Measurements from ENCODE around the gene TIGD3.
A peak's percentile ranks its signal among the peaks of the same experiment; 100 is the strongest.

Gene TIGD3

DNA sequence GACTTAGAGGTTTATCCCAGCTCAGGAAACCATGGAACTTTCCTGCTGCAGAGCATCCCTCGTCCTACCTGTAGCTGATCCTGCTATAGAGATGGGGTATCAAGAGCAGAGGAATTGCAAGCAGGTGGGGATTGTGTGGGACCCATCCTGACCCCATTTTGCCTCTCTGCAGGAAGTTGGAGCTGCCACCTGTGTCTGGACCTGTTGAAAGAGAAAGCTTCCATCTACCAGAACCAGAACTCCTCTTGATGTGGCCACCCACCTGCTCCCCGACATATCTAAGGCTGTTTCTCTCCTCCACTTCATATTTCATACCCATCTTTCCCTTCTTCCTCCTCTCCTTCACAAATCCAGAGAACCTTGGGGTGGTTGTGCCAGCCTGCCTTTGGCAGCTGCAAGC is 3.0 kb upstream of the TIGD3 start:
- no peak for DNase-seq (ENCODE audit: low read depth, low spot score)
- TF ChIP-seq, protein P1, sequence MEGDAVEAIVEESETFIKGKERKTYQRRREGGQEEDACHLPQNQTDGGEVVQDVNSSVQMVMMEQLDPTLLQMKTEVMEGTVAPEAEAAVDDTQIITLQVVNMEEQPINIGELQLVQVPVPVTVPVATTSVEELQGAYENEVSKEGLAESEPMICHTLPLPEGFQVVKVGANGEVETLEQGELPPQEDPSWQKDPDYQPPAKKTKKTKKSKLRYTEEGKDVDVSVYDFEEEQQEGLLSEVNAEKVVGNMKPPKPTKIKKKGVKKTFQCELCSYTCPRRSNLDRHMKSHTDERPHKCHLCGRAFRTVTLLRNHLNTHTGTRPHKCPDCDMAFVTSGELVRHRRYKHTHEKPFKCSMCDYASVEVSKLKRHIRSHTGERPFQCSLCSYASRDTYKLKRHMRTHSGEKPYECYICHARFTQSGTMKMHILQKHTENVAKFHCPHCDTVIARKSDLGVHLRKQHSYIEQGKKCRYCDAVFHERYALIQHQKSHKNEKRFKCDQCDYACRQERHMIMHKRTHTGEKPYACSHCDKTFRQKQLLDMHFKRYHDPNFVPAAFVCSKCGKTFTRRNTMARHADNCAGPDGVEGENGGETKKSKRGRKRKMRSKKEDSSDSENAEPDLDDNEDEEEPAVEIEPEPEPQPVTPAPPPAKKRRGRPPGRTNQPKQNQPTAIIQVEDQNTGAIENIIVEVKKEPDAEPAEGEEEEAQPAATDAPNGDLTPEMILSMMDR (IDR thresholded peaks at IDR 0.05; ENCODE audit: insufficient read depth, low read length, missing control alignments): no peak
- ChIA-PET CTCF (interaction anchor here (1.0 to 6.5 kb wide), 10 partner anchors 8 to 127 kb away, joined by 4 to 63 read pairs (median 12); partner anchors contain the start of gene DPF2), POLR2A (interaction anchor here (0.7 kb wide), 2 partner anchors 18 to 35 kb away, joined by 3 read pairs; no protein-coding TSS in a partner anchor)
- H3K4me3 ChIP-seq (ENCODE audit: low read depth, low read length): no peak overlapping the region

DNA sequence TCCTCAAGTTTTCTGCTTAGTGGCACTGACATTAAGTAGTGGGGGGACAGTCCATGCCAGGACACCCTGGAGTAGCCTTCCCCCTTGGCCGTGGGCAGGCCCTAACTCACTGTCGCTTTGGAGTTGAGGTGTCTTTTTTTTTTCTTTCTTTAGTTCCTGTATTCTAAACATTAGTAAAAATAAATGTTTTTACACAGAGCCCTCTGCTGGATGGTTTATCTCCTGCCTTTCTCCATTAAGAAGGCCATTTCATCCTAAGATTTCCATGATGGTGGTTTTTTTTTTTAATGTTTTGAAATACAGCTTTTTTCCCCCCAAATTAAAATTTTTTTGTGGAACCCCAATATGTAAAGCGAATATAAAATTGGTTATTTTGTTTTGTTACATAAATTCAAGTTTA is 1.8 kb upstream of the TIGD3 start:
- TF ChIP-seq, protein P1 (IDR thresholded peaks at IDR 0.05; ENCODE audit: insufficient read depth, low read length, missing control alignments): no peak
- H3K4me3 ChIP-seq (ENCODE audit: low read depth, low read length): no peak overlapping the region
- POLR2A ChIA-PET: no interaction called here
- DNase-seq (ENCODE audit: low read depth, low spot score): no peak
- CTCF ChIA-PET: interaction anchor here (1.0 to 6.5 kb wide), 16 partner anchors 9 to 158 kb away, joined by 3 to 63 read pairs (median 6); partner anchors contain the start of genes CDC42EP2, DPF2 and POLA2

DNA sequence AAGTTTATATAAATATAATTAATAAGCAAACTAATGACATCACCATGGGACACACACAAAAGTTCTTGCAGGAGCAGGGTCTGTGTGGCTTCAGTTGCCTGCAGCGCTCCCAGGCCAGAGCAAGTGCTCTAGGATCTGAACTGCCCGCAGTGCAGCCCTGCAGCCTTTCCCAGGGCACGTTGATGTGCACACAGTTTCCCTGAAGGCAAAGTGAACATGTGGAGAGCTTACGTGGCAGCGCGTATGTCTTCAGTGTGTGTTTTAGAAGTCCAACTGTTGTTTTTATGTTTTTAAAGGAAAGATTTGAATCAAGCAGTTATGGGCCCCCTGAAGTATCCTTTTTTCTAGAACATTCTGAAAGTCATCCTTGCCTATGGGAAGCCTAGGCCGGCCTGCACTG is 1.2 kb upstream of the TIGD3 start:
- H3K4me3 ChIP-seq (ENCODE audit: low read depth, low read length): no peak overlapping the region
- DNase-seq (ENCODE audit: low read depth, low spot score): no peak
- CTCF ChIA-PET: interaction anchor here (0.8 to 6.5 kb wide), 15 partner anchors 10 to 158 kb away, joined by 3 to 63 read pairs (median 6); partner anchors contain the start of genes CDC42EP2, DPF2 and POLA2
- POLR2A ChIA-PET: interaction anchor here (1.2 kb wide), 1 partner anchor 20 kb away, joined by 7 read pairs; the partner anchor contains the start of gene DPF2
- TF ChIP-seq, protein P1 (IDR thresholded peaks at IDR 0.05; ENCODE audit: insufficient read depth, low read length, missing control alignments): no peak

DNA sequence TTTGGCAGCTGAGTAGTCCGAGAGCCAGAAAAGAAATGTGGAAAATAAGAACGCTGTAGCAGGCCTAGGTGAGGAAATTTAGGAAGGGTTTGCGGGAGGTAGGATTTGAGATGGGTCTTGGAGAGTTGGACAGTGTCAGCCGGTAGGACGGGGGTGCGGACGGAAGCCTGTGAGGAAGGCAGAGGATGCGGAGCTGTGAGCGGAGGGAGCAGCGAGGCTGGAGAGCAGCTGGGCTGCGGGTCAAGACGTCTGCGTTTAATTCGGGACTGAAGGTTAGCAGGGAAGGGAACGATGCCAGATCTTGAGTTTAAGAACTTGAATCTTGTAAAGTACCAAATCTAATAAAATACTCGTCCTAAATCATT is 669 bp upstream of the TIGD3 start:
- TF ChIP-seq, protein P1 (IDR thresholded peaks at IDR 0.05; ENCODE audit: insufficient read depth, low read length, missing control alignments): no peak
- CTCF ChIA-PET: interaction anchor here (0.8 to 6.5 kb wide), 13 partner anchors 10 to 157 kb away, joined by 3 to 63 read pairs (median 5); partner anchors contain the start of genes CDC42EP2 and POLA2
- DNase-seq (ENCODE audit: low read depth, low spot score): no peak
- POLR2A ChIA-PET: interaction anchor here (0.6 to 1.2 kb wide), 6 partner anchors 20 to 163 kb away, joined by 3 to 7 read pairs (median 3); partner anchors contain the start of gene DPF2
- peak overlapping the region; percentile 65 for H3K4me3 ChIP-seq (ENCODE audit: low read depth, low read length)

- TF ChIP-seq, protein P1 (IDR thresholded peaks at IDR 0.05; ENCODE audit: insufficient read depth, low read length, missing control alignments): no peak
- no peak for DNase-seq (ENCODE audit: low read depth, low spot score)
- ChIA-PET POLR2A (interaction anchor here (0.5 to 0.6 kb wide), 2 partner anchors 26 to 502 kb away, joined by 3 read pairs; no protein-coding TSS in a partner anchor), CTCF (interaction anchor here (0.8 to 2.1 kb wide), 8 partner anchors 12 to 174 kb away, joined by 3 to 7 read pairs (median 3); partner anchors contain the start of gene CAPN1)
- peak overlapping the region; percentile 56 for H3K4me3 ChIP-seq (ENCODE audit: low read depth, low read length)
Measured at GRCh38 chr11:65355013-65355775, 643 bp downstream of the TIGD3 start.

Data from AG04449 (cell line).